WTC11 (cell line): ENCODE measurements around the gene WLS. TPM values are rescaled to one million over a fixed set of nuclear protein-coding genes. Genes with fewer than 3 reads are reported as not detected.

Experiments used
- ATAC-seq: fragments of 200-7000 bp; cut with Tn5 transposase; 2 replicates; pipeline ENCODE4 v1.10.0; 2021; ENCODE audit warnings: mild to moderate bottlenecking, moderate library complexity
- CTCF ChIA-PET: fragments of 300-600 bp; sonication (Branson Sonifier 250); formaldehyde crosslinking; loops from one replicate; lab custom pipeline; 2021; ENCODE audit warnings: antibody characterized with exemption; lab: Charles Lee
- POLR2A ChIA-PET: fragments of 350-600 bp; sonication (Branson Sonifier 250); formaldehyde crosslinking; loops from one replicate; lab custom pipeline; 2021; ENCODE audit warnings: antibody characterized with exemption; lab: Charles Lee
- DNase-seq: peaks from one replicate; pipeline ENCODE4 v3.0.0; 2021; ENCODE audit warnings: low spot score
- H3K27ac Mint-ChIP-seq: 2 replicates; pipeline ENCODE4 v1.8.0; 2021; ENCODE audit warnings: mixed read lengths
- H3K27me3 Mint-ChIP-seq: 2 replicates; pipeline ENCODE4 v1.8.0; 2021; ENCODE audit warnings: low read depth, mild to moderate bottlenecking, moderate library complexity, mixed read lengths
- H3K36me3 Mint-ChIP-seq: 2 replicates; pipeline ENCODE4 v1.8.0; 2021; ENCODE audit warnings: mixed read lengths
- H3K4me1 Mint-ChIP-seq: 2 replicates; pipeline ENCODE4 v1.8.0; 2022; ENCODE audit warnings: mixed read lengths
- H3K4me3 Mint-ChIP-seq: 2 replicates; pipeline ENCODE4 v1.8.0; 2021; ENCODE audit warnings: mild to moderate bottlenecking, moderate library complexity, mixed read lengths
- H3K9me3 Mint-ChIP-seq: 2 replicates; pipeline ENCODE4 v1.8.0; 2021; ENCODE audit warnings: mixed read lengths
- CBFB ChIP-seq: sonication (generic); formaldehyde crosslinking; IDR thresholded peaks from 2 replicates; pipeline ENCODE4 v1.8.1; 2022; ENCODE audit warnings: mild to moderate bottlenecking, low read depth, missing genetic modification reagents
- ETV6 ChIP-seq: sonication (generic); formaldehyde crosslinking; IDR thresholded peaks from 2 replicates; pipeline ENCODE4 v1.8.1; 2022; ENCODE audit warnings: mild to moderate bottlenecking, missing genetic modification reagents
- FOXJ3 ChIP-seq: sonication (generic); formaldehyde crosslinking; IDR thresholded peaks from 2 replicates; pipeline ENCODE4 v1.9.0; 2021; ENCODE audit warnings: missing genetic modification reagents, mild to moderate bottlenecking, borderline replicate concordance
- IRF2 ChIP-seq: sonication (generic); formaldehyde crosslinking; IDR thresholded peaks from 2 replicates; pipeline ENCODE4 v1.8.0; 2022; ENCODE audit warnings: low read depth, missing genetic modification reagents, borderline replicate concordance
- JAZF1 ChIP-seq: fragments of 250-450 bp; sonication (Bioruptor Pico); IDR thresholded peaks from 2 replicates; pipeline ENCODE4 v1.9.0; 2021; ENCODE audit warnings: moderate library complexity, mild to moderate bottlenecking, inconsistent platforms
- NFATC4 ChIP-seq: fragments of 250-450 bp; sonication (Bioruptor Pico); IDR thresholded peaks from 2 replicates; pipeline ENCODE4 v1.9.0; 2021; ENCODE audit warnings: mild to moderate bottlenecking
- NR2C2 ChIP-seq: sonication (generic); formaldehyde crosslinking; IDR thresholded peaks from 2 replicates; pipeline ENCODE4 v1.8.0; 2022; ENCODE audit warnings: mild to moderate bottlenecking, missing genetic modification reagents
- PRRX2 ChIP-seq: fragments of 250-450 bp; sonication (Bioruptor Pico); IDR thresholded peaks from 2 replicates; pipeline ENCODE4 v1.8.0; 2021; ENCODE audit warnings: mild to moderate bottlenecking
- RELA ChIP-seq: sonication (generic); formaldehyde crosslinking; IDR thresholded peaks from 2 replicates; pipeline ENCODE4 v1.8.1; 2022; ENCODE audit warnings: missing genetic modification reagents, mild to moderate bottlenecking, borderline replicate concordance
- ZNF121 ChIP-seq: sonication (generic); formaldehyde crosslinking; IDR thresholded peaks from 2 replicates; pipeline ENCODE4 v1.8.0; 2023; ENCODE audit warnings: missing genetic modification reagents
- ZNF219 ChIP-seq: sonication (generic); formaldehyde crosslinking; IDR thresholded peaks from 2 replicates; pipeline ENCODE4 v1.8.0; 2023; ENCODE audit warnings: missing genetic modification reagents, mild to moderate bottlenecking, borderline replicate concordance
- total RNA-seq: library from RNA; stranded (reverse); gene quantifications from 3 replicates; pipeline ENCODE4 v1.2.3, GENCODE V29; 2021
- TF ChIP-seq, protein P1 (sequence below): sonication (generic); formaldehyde crosslinking; IDR thresholded peaks from 2 replicates; pipeline ENCODE4 v1.8.1; 2022; ENCODE audit warnings: missing genetic modification reagents, borderline replicate concordance
- TF ChIP-seq, protein P2 (sequence below): fragments of 250-450 bp; sonication (Bioruptor Pico); IDR thresholded peaks from 2 replicates; pipeline ENCODE4 v1.9.0; 2021; ENCODE audit warnings: mild to moderate bottlenecking
- TF ChIP-seq, protein P3 (sequence below): sonication (generic); formaldehyde crosslinking; IDR thresholded peaks from 2 replicates; pipeline ENCODE4 v1.8.1; 2022; ENCODE audit warnings: low read depth, missing genetic modification reagents, borderline replicate concordance
- TF ChIP-seq, protein P4 (sequence below): sonication (generic); formaldehyde crosslinking; IDR thresholded peaks from 2 replicates; pipeline ENCODE4 v1.8.0; 2023; ENCODE audit warnings: missing genetic modification reagents, mild to moderate bottlenecking, borderline replicate concordance
- TF ChIP-seq, protein P5 (sequence below): fragments of 200-600 bp; IDR thresholded peaks from 2 replicates; pipeline ENCODE4 v1.8.0; 2022; ENCODE audit warnings: antibody characterized with exemption
- TF ChIP-seq, protein P6 (sequence below): fragments of 250-450 bp; sonication (Bioruptor Pico); IDR thresholded peaks from 2 replicates; pipeline ENCODE4 v2.1.2; 2022; ENCODE audit warnings: mild to moderate bottlenecking, moderate library complexity

The WLS gene
- total RNA-seq, 1 experiment from 2014 or later, result 4.5 TPM

DNA sequence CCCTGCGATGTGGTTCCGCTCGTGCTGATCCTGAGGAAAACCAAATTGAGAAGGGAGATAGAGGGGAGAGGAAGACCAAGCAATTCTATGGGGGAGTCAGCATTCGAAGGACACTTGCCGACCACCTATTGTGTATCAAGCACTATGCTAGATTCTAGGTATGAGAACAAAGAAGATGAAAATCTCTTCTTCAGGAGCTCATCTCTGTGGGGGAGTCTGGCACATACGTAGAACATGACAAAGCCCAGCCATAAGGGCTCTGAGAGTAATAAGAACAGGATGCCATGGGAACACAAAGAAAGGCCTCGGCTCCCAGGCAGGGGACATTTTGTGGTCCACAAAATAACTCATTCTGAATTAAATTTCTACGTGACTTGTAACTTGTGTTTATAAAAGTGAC lies 83.7 kb downstream of the WLS start:
- ATAC-seq (no peak), DNase-seq (no peak)
- Mint-ChIP-seq H3K36me3 (no peaks in the 10 kb centered on the region), H3K4me3 (no peak overlapping the region), H3K27me3 (no peaks in the 10 kb centered on the region), H3K27ac (no peak overlapping the region), H3K9me3 (no peaks in the 10 kb centered on the region), H3K4me1 (peaks cover 22% of the 10 kb centered on the region)
- CTCF ChIA-PET, result interaction anchor here (0.6 to 1.5 kb wide), 4 partner anchors 13 to 194 kb away, joined by 4 to 7 read pairs (median 5); no protein-coding TSS in a partner anchor
- POLR2A ChIA-PET, result no interaction called here
- TF ChIP-seq FOXJ3 (no peak), ETV6 (CRISPR knock-in tag) (no peak), NFATC4 (CRISPR knock-in tag) (no peak), CBFB (CRISPR knock-in tag) (no peak), PRRX2 (CRISPR knock-in tag) (no peak), ZNF121 (CRISPR knock-in tag) (no peak), ZNF219 (CRISPR knock-in tag) (no peak), JAZF1 (CRISPR knock-in tag) (no peak), NR2C2 (no peak), IRF2 (CRISPR knock-in tag) (no peak), RELA (CRISPR knock-in tag) (no peak)
- TF ChIP-seq, protein P1, sequence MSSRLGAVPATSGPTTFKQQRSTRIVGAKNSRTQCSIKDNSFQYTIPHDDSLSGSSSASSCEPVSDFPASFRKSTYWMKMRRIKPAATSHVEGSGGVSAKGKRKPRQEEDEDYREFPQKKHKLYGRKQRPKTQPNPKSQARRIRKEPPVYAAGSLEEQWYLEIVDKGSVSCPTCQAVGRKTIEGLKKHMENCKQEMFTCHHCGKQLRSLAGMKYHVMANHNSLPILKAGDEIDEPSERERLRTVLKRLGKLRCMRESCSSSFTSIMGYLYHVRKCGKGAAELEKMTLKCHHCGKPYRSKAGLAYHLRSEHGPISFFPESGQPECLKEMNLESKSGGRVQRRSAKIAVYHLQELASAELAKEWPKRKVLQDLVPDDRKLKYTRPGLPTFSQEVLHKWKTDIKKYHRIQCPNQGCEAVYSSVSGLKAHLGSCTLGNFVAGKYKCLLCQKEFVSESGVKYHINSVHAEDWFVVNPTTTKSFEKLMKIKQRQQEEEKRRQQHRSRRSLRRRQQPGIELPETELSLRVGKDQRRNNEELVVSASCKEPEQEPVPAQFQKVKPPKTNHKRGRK (CRISPR knock-in tag), result no peak
- TF ChIP-seq, protein P2, sequence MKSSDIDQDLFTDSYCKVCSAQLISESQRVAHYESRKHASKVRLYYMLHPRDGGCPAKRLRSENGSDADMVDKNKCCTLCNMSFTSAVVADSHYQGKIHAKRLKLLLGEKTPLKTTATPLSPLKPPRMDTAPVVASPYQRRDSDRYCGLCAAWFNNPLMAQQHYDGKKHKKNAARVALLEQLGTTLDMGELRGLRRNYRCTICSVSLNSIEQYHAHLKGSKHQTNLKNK (CRISPR knock-in tag), result no peak
- TF ChIP-seq, protein P3, sequence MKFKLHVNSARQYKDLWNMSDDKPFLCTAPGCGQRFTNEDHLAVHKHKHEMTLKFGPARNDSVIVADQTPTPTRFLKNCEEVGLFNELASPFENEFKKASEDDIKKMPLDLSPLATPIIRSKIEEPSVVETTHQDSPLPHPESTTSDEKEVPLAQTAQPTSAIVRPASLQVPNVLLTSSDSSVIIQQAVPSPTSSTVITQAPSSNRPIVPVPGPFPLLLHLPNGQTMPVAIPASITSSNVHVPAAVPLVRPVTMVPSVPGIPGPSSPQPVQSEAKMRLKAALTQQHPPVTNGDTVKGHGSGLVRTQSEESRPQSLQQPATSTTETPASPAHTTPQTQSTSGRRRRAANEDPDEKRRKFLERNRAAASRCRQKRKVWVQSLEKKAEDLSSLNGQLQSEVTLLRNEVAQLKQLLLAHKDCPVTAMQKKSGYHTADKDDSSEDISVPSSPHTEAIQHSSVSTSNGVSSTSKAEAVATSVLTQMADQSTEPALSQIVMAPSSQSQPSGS, result no peak
- TF ChIP-seq, protein P4, sequence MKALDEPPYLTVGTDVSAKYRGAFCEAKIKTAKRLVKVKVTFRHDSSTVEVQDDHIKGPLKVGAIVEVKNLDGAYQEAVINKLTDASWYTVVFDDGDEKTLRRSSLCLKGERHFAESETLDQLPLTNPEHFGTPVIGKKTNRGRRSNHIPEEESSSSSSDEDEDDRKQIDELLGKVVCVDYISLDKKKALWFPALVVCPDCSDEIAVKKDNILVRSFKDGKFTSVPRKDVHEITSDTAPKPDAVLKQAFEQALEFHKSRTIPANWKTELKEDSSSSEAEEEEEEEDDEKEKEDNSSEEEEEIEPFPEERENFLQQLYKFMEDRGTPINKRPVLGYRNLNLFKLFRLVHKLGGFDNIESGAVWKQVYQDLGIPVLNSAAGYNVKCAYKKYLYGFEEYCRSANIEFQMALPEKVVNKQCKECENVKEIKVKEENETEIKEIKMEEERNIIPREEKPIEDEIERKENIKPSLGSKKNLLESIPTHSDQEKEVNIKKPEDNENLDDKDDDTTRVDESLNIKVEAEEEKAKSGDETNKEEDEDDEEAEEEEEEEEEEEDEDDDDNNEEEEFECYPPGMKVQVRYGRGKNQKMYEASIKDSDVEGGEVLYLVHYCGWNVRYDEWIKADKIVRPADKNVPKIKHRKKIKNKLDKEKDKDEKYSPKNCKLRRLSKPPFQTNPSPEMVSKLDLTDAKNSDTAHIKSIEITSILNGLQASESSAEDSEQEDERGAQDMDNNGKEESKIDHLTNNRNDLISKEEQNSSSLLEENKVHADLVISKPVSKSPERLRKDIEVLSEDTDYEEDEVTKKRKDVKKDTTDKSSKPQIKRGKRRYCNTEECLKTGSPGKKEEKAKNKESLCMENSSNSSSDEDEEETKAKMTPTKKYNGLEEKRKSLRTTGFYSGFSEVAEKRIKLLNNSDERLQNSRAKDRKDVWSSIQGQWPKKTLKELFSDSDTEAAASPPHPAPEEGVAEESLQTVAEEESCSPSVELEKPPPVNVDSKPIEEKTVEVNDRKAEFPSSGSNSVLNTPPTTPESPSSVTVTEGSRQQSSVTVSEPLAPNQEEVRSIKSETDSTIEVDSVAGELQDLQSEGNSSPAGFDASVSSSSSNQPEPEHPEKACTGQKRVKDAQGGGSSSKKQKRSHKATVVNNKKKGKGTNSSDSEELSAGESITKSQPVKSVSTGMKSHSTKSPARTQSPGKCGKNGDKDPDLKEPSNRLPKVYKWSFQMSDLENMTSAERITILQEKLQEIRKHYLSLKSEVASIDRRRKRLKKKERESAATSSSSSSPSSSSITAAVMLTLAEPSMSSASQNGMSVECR (CRISPR knock-in tag), result no peak
- TF ChIP-seq, protein P5, sequence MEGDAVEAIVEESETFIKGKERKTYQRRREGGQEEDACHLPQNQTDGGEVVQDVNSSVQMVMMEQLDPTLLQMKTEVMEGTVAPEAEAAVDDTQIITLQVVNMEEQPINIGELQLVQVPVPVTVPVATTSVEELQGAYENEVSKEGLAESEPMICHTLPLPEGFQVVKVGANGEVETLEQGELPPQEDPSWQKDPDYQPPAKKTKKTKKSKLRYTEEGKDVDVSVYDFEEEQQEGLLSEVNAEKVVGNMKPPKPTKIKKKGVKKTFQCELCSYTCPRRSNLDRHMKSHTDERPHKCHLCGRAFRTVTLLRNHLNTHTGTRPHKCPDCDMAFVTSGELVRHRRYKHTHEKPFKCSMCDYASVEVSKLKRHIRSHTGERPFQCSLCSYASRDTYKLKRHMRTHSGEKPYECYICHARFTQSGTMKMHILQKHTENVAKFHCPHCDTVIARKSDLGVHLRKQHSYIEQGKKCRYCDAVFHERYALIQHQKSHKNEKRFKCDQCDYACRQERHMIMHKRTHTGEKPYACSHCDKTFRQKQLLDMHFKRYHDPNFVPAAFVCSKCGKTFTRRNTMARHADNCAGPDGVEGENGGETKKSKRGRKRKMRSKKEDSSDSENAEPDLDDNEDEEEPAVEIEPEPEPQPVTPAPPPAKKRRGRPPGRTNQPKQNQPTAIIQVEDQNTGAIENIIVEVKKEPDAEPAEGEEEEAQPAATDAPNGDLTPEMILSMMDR, result no peak
- TF ChIP-seq, protein P6, sequence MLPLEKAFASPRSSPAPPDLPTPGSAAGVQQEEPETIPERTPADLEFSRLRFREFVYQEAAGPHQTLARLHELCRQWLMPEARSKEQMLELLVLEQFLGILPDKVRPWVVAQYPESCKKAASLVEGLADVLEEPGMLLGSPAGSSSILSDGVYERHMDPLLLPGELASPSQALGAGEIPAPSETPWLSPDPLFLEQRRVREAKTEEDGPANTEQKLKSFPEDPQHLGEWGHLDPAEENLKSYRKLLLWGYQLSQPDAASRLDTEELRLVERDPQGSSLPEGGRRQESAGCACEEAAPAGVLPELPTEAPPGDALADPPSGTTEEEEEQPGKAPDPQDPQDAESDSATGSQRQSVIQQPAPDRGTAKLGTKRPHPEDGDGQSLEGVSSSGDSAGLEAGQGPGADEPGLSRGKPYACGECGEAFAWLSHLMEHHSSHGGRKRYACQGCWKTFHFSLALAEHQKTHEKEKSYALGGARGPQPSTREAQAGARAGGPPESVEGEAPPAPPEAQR (CRISPR knock-in tag), result no peak
